ENCODE measurements around the gene IL20.

- TF ChIP-seq POLR2A (IDR thresholded peaks at IDR 0.05): no peak
- no peak for TF ChIP-seq CTCF (IDR thresholded peaks at IDR 0.05)
Observed at GRCh38 chr1:206867239-206867638, 1.8 kb downstream of the IL20 start.
